HG03159 (cell line): ENCODE data around the gene CYBRD1.
A peak's percentile ranks its signal among the peaks of the same experiment; 100 is the strongest.

ENCODE experiments used
- ATAC-seq: cut with Tn5 transposase; IDR thresholded peaks from one replicate; pipeline ENCODE4 v1.9.1; 2021; ENCODE audit warnings: mild to moderate bottlenecking, moderate library complexity; ENCODE audit not compliant: unreplicated experiment

The CYBRD1 gene

GRCh38 chr2:171551836-171552235 lies 29.6 kb downstream of the CYBRD1 start:
- no peak for ATAC-seq

- no peak for ATAC-seq
Measured at GRCh38 chr2:171553236-171553635, 31.0 kb downstream of the CYBRD1 start.

- ATAC-seq, result no peak
Measured at GRCh38 chr2:171553858-171554257, 31.6 kb downstream of the CYBRD1 start.

GRCh38 chr2:171554991-171555615 lies 32.8 kb downstream of the CYBRD1 start:
- no peak for ATAC-seq

- no peak for ATAC-seq
Measured at GRCh38 chr2:171557363-171557762, 35.1 kb downstream of the CYBRD1 start.

GRCh38 chr2:171563301-171563700 lies 41.0 kb downstream of the CYBRD1 start:
- ATAC-seq, result no peak

- ATAC-seq, result no peak
Measured at GRCh38 chr2:171564463-171564862, 42.2 kb downstream of the CYBRD1 start.

- no peak for ATAC-seq
Measured at GRCh38 chr2:171566057-171566456, 43.8 kb downstream of the CYBRD1 start.

- ATAC-seq, result no peak
Measured at GRCh38 chr2:171566753-171567152, 44.5 kb downstream of the CYBRD1 start.

GRCh38 chr2:171568089-171568488 lies 45.8 kb downstream of the CYBRD1 start:
- ATAC-seq, result no peak

- no peak for ATAC-seq
Measured at GRCh38 chr2:171571721-171572120, 49.4 kb downstream of the CYBRD1 start.

GRCh38 chr2:171574149-171574795 lies 52.0 kb downstream of the CYBRD1 start:
- peak; percentile 80 for ATAC-seq

- ATAC-seq, result no peak
Measured at GRCh38 chr2:171575606-171576005, 53.3 kb downstream of the CYBRD1 start.

- no peak for ATAC-seq
Measured at GRCh38 chr2:171578127-171578803, 56.0 kb downstream of the CYBRD1 start.

GRCh38 chr2:171579481-171579880 lies 57.2 kb downstream of the CYBRD1 start:
- ATAC-seq, result no peak

GRCh38 chr2:171583566-171583965 lies 61.3 kb downstream of the CYBRD1 start:
- no peak for ATAC-seq

GRCh38 chr2:171584001-171584400 lies 61.7 kb downstream of the CYBRD1 start:
- no peak for ATAC-seq

- ATAC-seq, result no peak
Measured at GRCh38 chr2:171587132-171587531, 64.9 kb downstream of the CYBRD1 start.

- no peak for ATAC-seq
Measured at GRCh38 chr2:171587567-171587966, 65.3 kb downstream of the CYBRD1 start.

GRCh38 chr2:171590116-171590515 lies 67.8 kb downstream of the CYBRD1 start:
- ATAC-seq, result no peak

- ATAC-seq, result no peak
Measured at GRCh38 chr2:171592036-171592555, 69.8 kb downstream of the CYBRD1 start.

- ATAC-seq, result no peak
Measured at GRCh38 chr2:171595456-171595855, 73.2 kb downstream of the CYBRD1 start.
